Activated naive CD8-positive, alpha-beta T cell treated with anti-CD3 and anti-CD28 coated beads, Interleukin-2, amount 10 ng/mL, durations not matched to agents 7 days and 5 days (primary cell): ENCODE results near the gene TTC39B. TPM values are rescaled to one million over a fixed set of nuclear protein-coding genes. Genes with fewer than 3 reads are reported as not detected.
"Not testable (repeated sequence)": the region's sequence is repeated elsewhere in the genome, so short reads cannot be mapped to it uniquely, and the experiment has no call there.

ENCODE experiments used
- ATAC-seq: fragments of 150-1000 bp; cut with Tn5 transposase; one replicate; pipeline ENCODE4 v1.10.0; 2021; ENCODE audit warnings: low read depth, moderate library complexity
- POLR2A ChIA-PET: fragments of 350-600 bp; sonication (Branson Sonifier 250); formaldehyde crosslinking; loops from one replicate; lab custom pipeline; 2021; ENCODE audit warnings: antibody characterized with exemption; lab: Charles Lee
- DNase-seq: peaks from one replicate; pipeline ENCODE4 v3.0.0; 2021
- H3K27ac Mint-ChIP-seq: one replicate; pipeline ENCODE4 v1.8.0; 2022; ENCODE audit warnings: mild to moderate bottlenecking, mixed read lengths
- H3K27me3 Mint-ChIP-seq: one replicate; pipeline ENCODE4 v1.8.0; 2022; ENCODE audit warnings: mild to moderate bottlenecking, moderate library complexity, mixed read lengths
- H3K36me3 Mint-ChIP-seq: one replicate; pipeline ENCODE4 v1.8.0; 2021; ENCODE audit warnings: mild to moderate bottlenecking, mixed read lengths
- H3K4me1 Mint-ChIP-seq: one replicate; pipeline ENCODE4 v1.8.0; 2021; ENCODE audit warnings: mixed read lengths
- H3K4me3 Mint-ChIP-seq: one replicate; pipeline ENCODE4 v1.8.0; 2022; ENCODE audit warnings: mild to moderate bottlenecking, moderate library complexity, mixed read lengths
- H3K9me3 Mint-ChIP-seq: one replicate; pipeline ENCODE4 v1.8.0; 2021; ENCODE audit warnings: mixed read lengths
- total RNA-seq, 2 experiments: library from RNA; stranded (reverse); gene quantifications; one replicate each; pipeline ENCODE4 v1.2.3, GENCODE V29; 2021

The TTC39B gene
- total RNA-seq, 2 experiments from 2014 or later, result 33.6 to 35.2 TPM

- H3K9me3 Mint-ChIP-seq, result peaks cover 14% of the 10 kb centered on the region
- DNase-seq, ATAC-seq, POLR2A ChIA-PET, H3K4me1 Mint-ChIP-seq, H3K27ac Mint-ChIP-seq, H3K36me3 Mint-ChIP-seq, H3K4me3 Mint-ChIP-seq, H3K27me3 Mint-ChIP-seq: not testable (repeated sequence)
These were observed 12.6 kb upstream of the TTC39B start for GRCh38 chr9:15319661-15320060.

GRCh38 chr9:15317836-15318235, 10.8 kb upstream of the TTC39B start:
- no peak for ATAC-seq
- no peak overlapping the region for H3K4me3 Mint-ChIP-seq
- no peak overlapping the region for H3K27ac Mint-ChIP-seq
- H3K9me3 Mint-ChIP-seq, result peaks cover 11% of the 10 kb centered on the region
- no peaks in the 10 kb centered on the region for H3K4me1 Mint-ChIP-seq
- no peaks in the 10 kb centered on the region for H3K27me3 Mint-ChIP-seq
- POLR2A ChIA-PET, result no interaction called here
- DNase-seq, result no peak
- H3K36me3 Mint-ChIP-seq, result peaks cover 10% of the 10 kb centered on the region

- no peak overlapping the region for H3K4me3 Mint-ChIP-seq
These were observed 4.6 kb upstream of the TTC39B start for GRCh38 chr9:15311607-15312006.

GRCh38 chr9:15310107-15310850, 3.3 kb upstream of the TTC39B start:
- no peaks in the 10 kb centered on the region for H3K27me3 Mint-ChIP-seq
- peak overlapping the region; percentile 70 for H3K4me3 Mint-ChIP-seq
- H3K4me1 Mint-ChIP-seq, result peaks cover 34% of the 10 kb centered on the region
- POLR2A ChIA-PET, result interaction anchor here (1.0 to 3.4 kb wide), 7 partner anchors 8 to 243 kb away, joined by 3 to 57 read pairs (median 6); partner anchors contain the start of genes CCDC171, PSIP1 and SNAPC3
- peaks cover 6% of the 10 kb centered on the region for H3K9me3 Mint-ChIP-seq
- H3K27ac Mint-ChIP-seq, result peak overlapping the region; percentile 90
- ATAC-seq (peak; percentile 78), DNase-seq (no peak)
- peaks cover 9% of the 10 kb centered on the region for H3K36me3 Mint-ChIP-seq

More at GRCh38 chr9:15311607-15312006, 4.6 kb upstream of the TTC39B start:
- DNase-seq, result no peak
- POLR2A ChIA-PET, result interaction anchor here (3.4 kb wide), 1 partner anchor 14 kb away, joined by 57 read pairs; no protein-coding TSS in a partner anchor
- ATAC-seq, result no peak
- Mint-ChIP-seq H3K36me3 (peaks cover 6% of the 10 kb centered on the region), H3K27me3 (no peaks in the 10 kb centered on the region), H3K4me1 (peaks cover 26% of the 10 kb centered on the region), H3K9me3 (peaks cover 6% of the 10 kb centered on the region), H3K27ac (peak overlapping the region; percentile 50)

GRCh38 chr9:15308511-15308910, 1.5 kb upstream of the TTC39B start:
- Mint-ChIP-seq H3K4me1 (peaks cover 46% of the 10 kb centered on the region), H3K9me3 (peaks cover 3% of the 10 kb centered on the region), H3K27ac (no peak overlapping the region), H3K36me3 (peaks cover 13% of the 10 kb centered on the region), H3K27me3 (no peaks in the 10 kb centered on the region), H3K4me3 (no peak overlapping the region)
- DNase-seq, result no peak
- ATAC-seq, result no peak
- POLR2A ChIA-PET, result interaction anchor here (1.9 to 4.7 kb wide), 2 partner anchors 13 to 115 kb away, joined by 5 to 79 read pairs; partner anchors contain the start of gene SNAPC3

- Mint-ChIP-seq H3K27ac (peak overlapping the region; percentile 99), H3K27me3 (no peaks in the 10 kb centered on the region), H3K4me1 (peaks cover 46% of the 10 kb centered on the region), H3K36me3 (peaks cover 10% of the 10 kb centered on the region), H3K9me3 (no peaks in the 10 kb centered on the region), H3K4me3 (peak overlapping the region; percentile 99)
- POLR2A ChIA-PET, result interaction anchor here (1.3 to 4.7 kb wide), 3 partner anchors 11 to 203 kb away, joined by 5 to 79 read pairs (median 5); partner anchors contain the start of genes PSIP1 and SNAPC3
- ATAC-seq, result no peak
- no peak for DNase-seq
These were observed 466 bp upstream of the TTC39B start for GRCh38 chr9:15307523-15307841.

- H3K4me3 Mint-ChIP-seq, result peak overlapping the region; percentile 99
- no peaks in the 10 kb centered on the region for H3K9me3 Mint-ChIP-seq
- H3K27ac Mint-ChIP-seq, result peak overlapping the region; percentile 99
- peaks cover 43% of the 10 kb centered on the region for H3K4me1 Mint-ChIP-seq
- POLR2A ChIA-PET, result interaction anchor here (1.2 to 4.7 kb wide), 3 partner anchors 10 to 117 kb away, joined by 3 to 79 read pairs (median 5); partner anchors contain the start of gene SNAPC3
- H3K36me3 Mint-ChIP-seq, result peaks cover 10% of the 10 kb centered on the region
- ATAC-seq (peak; percentile 31), DNase-seq (peak; percentile 65)
- H3K27me3 Mint-ChIP-seq, result no peaks in the 10 kb centered on the region
These were observed 804 bp downstream of the TTC39B start for GRCh38 chr9:15306068-15306756.

- Mint-ChIP-seq H3K27ac (peak overlapping the region; percentile 99), H3K36me3 (peaks cover 10% of the 10 kb centered on the region), H3K27me3 (no peaks in the 10 kb centered on the region), H3K9me3 (no peaks in the 10 kb centered on the region), H3K4me1 (peaks cover 44% of the 10 kb centered on the region), H3K4me3 (peak overlapping the region; percentile 99)
- POLR2A ChIA-PET, result interaction anchor here (0.5 to 4.7 kb wide), 3 partner anchors 9 to 200 kb away, joined by 3 to 79 read pairs (median 3); no protein-coding TSS in a partner anchor
- ATAC-seq (no peak), DNase-seq (no peak)
These were observed 1.5 kb downstream of the TTC39B start for GRCh38 chr9:15305470-15305869.

GRCh38 chr9:15304632-15305031, 2.4 kb downstream of the TTC39B start:
- POLR2A ChIA-PET, result interaction anchor here (4.7 kb wide), 1 partner anchor 9 kb away, joined by 79 read pairs; no protein-coding TSS in a partner anchor
- H3K4me1 Mint-ChIP-seq, result peaks cover 45% of the 10 kb centered on the region
- DNase-seq, result no peak
- H3K27me3 Mint-ChIP-seq, result no peaks in the 10 kb centered on the region
- H3K27ac Mint-ChIP-seq, result no peak overlapping the region
- ATAC-seq, result no peak
- peak overlapping the region; percentile 99 for H3K4me3 Mint-ChIP-seq
- H3K9me3 Mint-ChIP-seq, result no peaks in the 10 kb centered on the region
- H3K36me3 Mint-ChIP-seq, result peaks cover 10% of the 10 kb centered on the region

GRCh38 chr9:15300218-15300617, 6.8 kb downstream of the TTC39B start:
- Mint-ChIP-seq H3K27me3 (no peaks in the 10 kb centered on the region), H3K9me3 (no peaks in the 10 kb centered on the region), H3K36me3 (peaks cover 30% of the 10 kb centered on the region), H3K4me3 (peak overlapping the region; percentile 79), H3K27ac (peak overlapping the region; percentile 98), H3K4me1 (peaks cover 65% of the 10 kb centered on the region)
- POLR2A ChIA-PET, result interaction anchor here (0.6 to 8.7 kb wide), 5 partner anchors 6 to 211 kb away, joined by 3 to 79 read pairs (median 4); partner anchors contain the start of genes PSIP1 and TTC39B
- DNase-seq, result no peak
- ATAC-seq, result no peak

GRCh38 chr9:15299374-15299939, 7.6 kb downstream of the TTC39B start:
- H3K36me3 Mint-ChIP-seq, result peaks cover 27% of the 10 kb centered on the region
- DNase-seq, result peak; percentile 64
- H3K4me3 Mint-ChIP-seq, result peak overlapping the region; percentile 79
- H3K9me3 Mint-ChIP-seq, result no peaks in the 10 kb centered on the region
- POLR2A ChIA-PET, result interaction anchor here (0.6 to 8.7 kb wide), 5 partner anchors 7 to 212 kb away, joined by 3 to 79 read pairs (median 4); partner anchors contain the start of genes PSIP1 and TTC39B
- peak; percentile 86 for ATAC-seq
- H3K27ac Mint-ChIP-seq, result peak overlapping the region; percentile 98
- no peaks in the 10 kb centered on the region for H3K27me3 Mint-ChIP-seq
- H3K4me1 Mint-ChIP-seq, result peaks cover 63% of the 10 kb centered on the region

- DNase-seq (no peak), ATAC-seq (no peak)
- Mint-ChIP-seq H3K27ac (peak overlapping the region; percentile 98), H3K9me3 (no peaks in the 10 kb centered on the region), H3K4me3 (peak overlapping the region; percentile 79), H3K4me1 (peaks cover 68% of the 10 kb centered on the region), H3K36me3 (peaks cover 25% of the 10 kb centered on the region), H3K27me3 (no peaks in the 10 kb centered on the region)
- POLR2A ChIA-PET, result interaction anchor here (6.1 to 8.7 kb wide), 2 partner anchors 8 to 12 kb away, joined by 57 to 79 read pairs; partner anchors contain the start of gene TTC39B
These were observed 8.7 kb downstream of the TTC39B start for GRCh38 chr9:15298362-15298761.
